Measurements from ENCODE around the gene EPB41. TPM values are rescaled to one million over a fixed set of nuclear protein-coding genes. Genes with fewer than 3 reads are reported as not detected.
"Not testable (repeated sequence)": the region's sequence is repeated elsewhere in the genome, so short reads cannot be mapped to it uniquely, and the experiment has no call there.

EPB41 gene
- total RNA-seq, 4 donors from 2014 or later: 110 to 183 (median 126) TPM

DNA sequence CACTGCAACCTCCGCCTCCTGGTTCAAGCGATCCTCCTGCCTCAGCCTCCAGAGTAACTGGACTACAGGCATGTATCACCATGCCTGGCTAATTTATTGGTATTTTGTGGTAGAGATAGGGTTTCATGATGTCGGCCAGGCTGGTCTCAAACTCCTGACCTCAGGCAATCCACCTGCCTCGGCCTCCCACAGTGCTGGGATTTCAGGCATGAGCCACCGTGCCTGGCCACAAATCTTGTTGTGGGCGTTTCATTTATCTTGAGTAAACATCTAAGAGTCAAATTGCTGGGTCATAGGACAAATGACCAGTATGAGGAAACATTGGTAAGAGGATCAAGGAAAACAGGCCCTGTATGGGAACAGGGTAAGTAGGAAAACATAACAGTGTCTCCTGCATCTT, 191.5 kb downstream of the EPB41 start:
- Histone ChIP-seq H3K27me3 (no peaks in the 10 kb centered on the region), H3K27ac (no peak overlapping the region), H3K36me3 (peaks cover 0 to 28% (median 0%) of the 10 kb centered on the region in 3 donors), H3K9me3 (no peaks in the 10 kb centered on the region), H3K4me1 (no peaks in the 10 kb centered on the region), H3K4me3 (no peak overlapping the region)
- TF ChIP-seq, protein P1, sequence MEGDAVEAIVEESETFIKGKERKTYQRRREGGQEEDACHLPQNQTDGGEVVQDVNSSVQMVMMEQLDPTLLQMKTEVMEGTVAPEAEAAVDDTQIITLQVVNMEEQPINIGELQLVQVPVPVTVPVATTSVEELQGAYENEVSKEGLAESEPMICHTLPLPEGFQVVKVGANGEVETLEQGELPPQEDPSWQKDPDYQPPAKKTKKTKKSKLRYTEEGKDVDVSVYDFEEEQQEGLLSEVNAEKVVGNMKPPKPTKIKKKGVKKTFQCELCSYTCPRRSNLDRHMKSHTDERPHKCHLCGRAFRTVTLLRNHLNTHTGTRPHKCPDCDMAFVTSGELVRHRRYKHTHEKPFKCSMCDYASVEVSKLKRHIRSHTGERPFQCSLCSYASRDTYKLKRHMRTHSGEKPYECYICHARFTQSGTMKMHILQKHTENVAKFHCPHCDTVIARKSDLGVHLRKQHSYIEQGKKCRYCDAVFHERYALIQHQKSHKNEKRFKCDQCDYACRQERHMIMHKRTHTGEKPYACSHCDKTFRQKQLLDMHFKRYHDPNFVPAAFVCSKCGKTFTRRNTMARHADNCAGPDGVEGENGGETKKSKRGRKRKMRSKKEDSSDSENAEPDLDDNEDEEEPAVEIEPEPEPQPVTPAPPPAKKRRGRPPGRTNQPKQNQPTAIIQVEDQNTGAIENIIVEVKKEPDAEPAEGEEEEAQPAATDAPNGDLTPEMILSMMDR (IDR thresholded peaks at IDR 0.05): no peak
- TF ChIP-seq POLR2A (IDR thresholded peaks at IDR 0.05): no peak
- no peak for DNase-seq

DNA sequence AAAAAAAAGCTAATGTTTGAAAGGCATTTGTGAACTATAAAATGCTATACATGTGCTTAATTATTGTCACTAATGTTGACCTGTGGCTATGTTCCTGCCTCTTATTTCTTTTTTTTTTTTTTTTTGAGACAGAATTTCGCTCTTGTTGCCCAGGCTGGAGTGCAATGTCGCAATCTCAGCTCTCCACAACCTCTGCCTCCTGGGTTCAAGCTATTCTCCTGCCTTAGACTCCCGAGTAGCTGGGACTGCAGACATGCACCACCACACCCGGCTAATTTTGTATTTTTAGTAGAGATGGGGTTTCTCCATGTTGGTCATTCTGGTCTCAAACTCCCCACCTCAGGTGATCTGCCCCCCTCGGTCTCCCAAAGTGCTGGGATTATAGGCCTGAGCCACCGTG, 193.7 kb downstream of the EPB41 start:
- H3K27ac ChIP-seq, H3K27me3 ChIP-seq, DNase-seq: not testable (repeated sequence)

DNA sequence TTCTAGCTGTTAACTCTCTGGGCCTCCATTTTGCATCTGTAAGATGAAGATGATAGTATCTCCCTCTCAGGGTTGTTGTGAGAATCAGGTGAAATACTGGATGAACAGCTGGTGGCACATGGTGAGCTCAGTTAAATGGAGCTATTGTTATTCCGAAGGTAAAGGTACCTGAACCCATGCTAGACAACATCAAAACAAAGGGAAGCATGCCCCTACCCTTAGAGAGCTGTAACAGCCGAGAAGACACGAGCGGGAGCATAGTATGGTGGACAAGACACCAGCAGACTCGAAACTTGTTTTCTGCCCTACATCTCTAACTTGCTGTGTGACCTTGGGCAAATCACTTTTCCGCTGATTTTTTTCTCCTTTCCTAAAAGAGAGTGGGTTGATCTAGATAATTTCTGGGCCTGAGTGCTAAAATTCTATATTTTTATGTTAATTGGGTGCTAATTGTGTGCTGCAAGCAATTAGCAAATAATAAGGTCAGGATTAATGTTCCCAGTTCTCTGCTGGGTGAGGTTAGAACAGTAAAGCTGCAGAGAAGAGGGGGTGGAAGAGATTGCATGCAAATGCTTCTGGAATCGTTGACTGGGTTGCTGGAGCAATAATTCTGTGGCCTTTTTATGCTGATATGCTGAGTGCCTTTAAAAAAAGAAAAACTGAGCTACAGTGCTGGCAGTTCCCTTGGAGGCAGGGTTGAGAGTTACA, 198.5 kb downstream of the EPB41 start:
- no peak for DNase-seq
- TF ChIP-seq, protein P1 (IDR thresholded peaks at IDR 0.05): no peak
- no peak for TF ChIP-seq POLR2A (IDR thresholded peaks at IDR 0.05)
- no peaks in the 10 kb centered on the region for H3K9me3 ChIP-seq
- H3K4me1 ChIP-seq: no peaks in the 10 kb centered on the region
- H3K27ac ChIP-seq: no peak overlapping the region
- no peaks in the 10 kb centered on the region for H3K27me3 ChIP-seq
- H3K36me3 ChIP-seq: peaks cover 0 to 60% (median 0%) of the 10 kb centered on the region in 3 donors
- no peak overlapping the region for H3K4me3 ChIP-seq

More for the DNA sequence above, 193.7 kb downstream of the EPB41 start:
- not testable (repeated sequence) for H3K4me1 ChIP-seq, H3K9me3 ChIP-seq, H3K4me3 ChIP-seq
- H3K36me3 ChIP-seq: peaks cover 0 to 32% (median 0%) of the 10 kb centered on the region in 3 donors

DNA sequence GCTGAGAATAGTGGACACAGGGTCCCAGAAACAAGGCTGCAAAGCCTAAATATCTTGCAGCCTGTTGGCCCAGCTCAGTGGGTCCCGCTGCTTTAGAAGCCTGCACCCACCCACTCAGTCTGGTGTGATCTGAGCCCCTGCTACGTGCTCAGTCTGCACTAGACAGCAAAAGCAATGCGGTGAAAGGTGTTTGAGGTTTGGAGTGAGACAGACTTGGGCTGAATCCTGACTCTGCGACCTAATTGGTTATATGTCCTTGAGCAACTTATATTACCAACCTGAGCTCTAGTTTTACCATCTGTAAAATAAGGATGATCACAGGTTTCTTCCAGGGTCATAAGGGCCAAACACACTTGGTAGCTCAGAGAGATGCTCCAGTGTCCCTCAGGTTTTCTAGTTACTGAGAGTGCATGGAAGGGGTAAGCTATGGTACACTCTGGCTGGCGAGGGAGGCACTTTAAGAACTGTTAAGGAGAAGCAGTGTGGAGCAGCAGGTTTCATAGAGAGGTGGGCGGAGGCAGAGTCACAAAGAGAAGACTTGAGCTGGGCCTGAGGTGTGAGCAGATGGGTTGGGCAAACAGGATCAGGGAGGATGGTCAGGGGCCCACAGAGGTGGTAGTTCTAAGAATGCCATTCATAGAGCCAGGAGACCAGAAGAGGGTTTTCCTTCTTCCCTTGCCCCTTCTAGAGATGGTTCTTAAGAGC, 199.2 kb downstream of the EPB41 start:
- DNase-seq: no peak
- no peaks in the 10 kb centered on the region for H3K4me1 ChIP-seq
- no peaks in the 10 kb centered on the region for H3K27me3 ChIP-seq
- H3K9me3 ChIP-seq: no peaks in the 10 kb centered on the region
- no peak for TF ChIP-seq POLR2A (IDR thresholded peaks at IDR 0.05)
- TF ChIP-seq, protein P1 (IDR thresholded peaks at IDR 0.05): no peak
- H3K36me3 ChIP-seq: peaks cover 0 to 66% (median 0%) of the 10 kb centered on the region in 3 donors
- no peak overlapping the region for H3K27ac ChIP-seq
- no peak overlapping the region for H3K4me3 ChIP-seq

DNA sequence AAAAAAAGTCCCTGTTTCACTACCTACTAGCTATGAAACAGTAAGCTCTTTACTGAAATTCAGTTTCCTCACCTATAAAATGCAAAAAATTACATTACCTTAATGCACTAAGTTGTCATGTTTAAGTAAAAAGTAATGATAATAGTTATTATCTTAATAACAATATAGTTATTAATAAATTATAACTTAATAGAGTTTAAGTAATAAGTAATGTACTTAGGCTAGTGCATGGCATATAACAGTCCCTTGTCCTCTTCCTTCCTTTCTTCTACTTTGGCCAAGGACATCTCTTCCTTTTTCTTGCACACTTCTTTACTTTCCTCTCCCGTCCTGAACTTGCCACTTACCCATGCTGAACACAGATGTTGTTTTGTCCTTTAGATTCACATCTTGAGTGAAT, 200.3 kb downstream of the EPB41 start:
- DNase-seq: no peak
- no peak overlapping the region for H3K27ac ChIP-seq
- H3K36me3 ChIP-seq: peaks cover 0 to 57% (median 0%) of the 10 kb centered on the region in 3 donors
- H3K27me3 ChIP-seq: no peaks in the 10 kb centered on the region
- H3K4me1 ChIP-seq: peaks cover 0 to 3% (median 0%) of the 10 kb centered on the region in 4 donors
- TF ChIP-seq POLR2A (IDR thresholded peaks at IDR 0.05): no peak
- TF ChIP-seq, protein P1 (IDR thresholded peaks at IDR 0.05): no peak
- no peak overlapping the region for H3K4me3 ChIP-seq
- H3K9me3 ChIP-seq: no peaks in the 10 kb centered on the region

DNA sequence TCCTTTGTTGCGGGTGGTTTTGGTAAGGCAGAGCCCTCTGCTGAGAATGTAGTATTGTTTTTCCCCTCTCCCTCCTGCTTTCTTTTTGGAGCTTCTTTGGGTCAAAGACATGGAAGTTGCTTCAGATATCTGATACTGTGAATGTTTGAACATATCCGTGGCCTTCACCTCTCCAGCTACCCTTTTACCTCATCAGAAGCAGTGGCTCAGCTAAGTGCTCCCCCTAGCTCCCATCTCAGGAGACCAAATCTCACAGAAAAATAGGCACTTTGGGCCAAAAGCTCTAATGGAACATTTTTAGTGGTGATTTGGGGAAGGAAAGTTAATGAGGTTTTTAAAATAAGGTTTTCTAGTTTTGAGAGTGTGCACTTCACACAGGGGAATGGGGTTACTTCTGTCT, 203.0 kb downstream of the EPB41 start:
- Histone ChIP-seq H3K4me3 (no peak overlapping the region), H3K36me3 (peaks cover 0 to 41% (median 0%) of the 10 kb centered on the region in 3 donors), H3K27ac (no peak overlapping the region), H3K4me1 (peaks cover 4 to 15% (median 9%) of the 10 kb centered on the region in 4 donors), H3K9me3 (no peaks in the 10 kb centered on the region), H3K27me3 (no peaks in the 10 kb centered on the region)
- DNase-seq: no peak
- TF ChIP-seq, protein P1 (IDR thresholded peaks at IDR 0.05): no peak

Data from Peyer's patch (tissue), 4 donors.